Measurements from ENCODE around the gene ARMH3.

ARMH3 gene

GRCh38 chr10:101807158-101807557 lies 248.8 kb downstream of the ARMH3 start:
- no peak for DNase-seq
- H3K9me3 ChIP-seq (ENCODE audit: control insufficient read depth, low read length), result no peaks in the 10 kb centered on the region
- peaks cover 2% of the 10 kb centered on the region for H3K4me1 ChIP-seq (ENCODE audit: control insufficient read depth, insufficient read depth, low read length, poor library complexity, severe bottlenecking)
- no peak overlapping the region for H3K4me3 ChIP-seq (ENCODE audit: insufficient read depth, low read depth, low read length, poor library complexity, severe bottlenecking)
- H3K36me3 ChIP-seq (ENCODE audit: control insufficient read depth, insufficient read depth, low read length), result peaks cover 90% of the 10 kb centered on the region
- no peaks in the 10 kb centered on the region for H3K27me3 ChIP-seq (replicated peaks; ENCODE audit: control insufficient read depth, insufficient read depth, low read length, poor library complexity, severe bottlenecking)
- no peak overlapping the region for H3K27ac ChIP-seq (ENCODE audit: insufficient read depth, low read length, poor library complexity, severe bottlenecking)

GRCh38 chr10:101803511-101803910 lies 252.5 kb downstream of the ARMH3 start:
- no peak for DNase-seq
- Histone ChIP-seq H3K36me3 (ENCODE audit: control insufficient read depth, insufficient read depth, low read length) (peaks cover 91% of the 10 kb centered on the region), H3K27me3 (replicated peaks; ENCODE audit: control insufficient read depth, insufficient read depth, low read length, poor library complexity, severe bottlenecking) (no peaks in the 10 kb centered on the region), H3K9me3 (ENCODE audit: control insufficient read depth, low read length) (no peaks in the 10 kb centered on the region), H3K27ac (ENCODE audit: insufficient read depth, low read length, poor library complexity, severe bottlenecking) (no peak overlapping the region), H3K4me1 (ENCODE audit: control insufficient read depth, insufficient read depth, low read length, poor library complexity, severe bottlenecking) (no peaks in the 10 kb centered on the region), H3K4me3 (ENCODE audit: insufficient read depth, low read depth, low read length, poor library complexity, severe bottlenecking) (no peak overlapping the region)

DNA sequence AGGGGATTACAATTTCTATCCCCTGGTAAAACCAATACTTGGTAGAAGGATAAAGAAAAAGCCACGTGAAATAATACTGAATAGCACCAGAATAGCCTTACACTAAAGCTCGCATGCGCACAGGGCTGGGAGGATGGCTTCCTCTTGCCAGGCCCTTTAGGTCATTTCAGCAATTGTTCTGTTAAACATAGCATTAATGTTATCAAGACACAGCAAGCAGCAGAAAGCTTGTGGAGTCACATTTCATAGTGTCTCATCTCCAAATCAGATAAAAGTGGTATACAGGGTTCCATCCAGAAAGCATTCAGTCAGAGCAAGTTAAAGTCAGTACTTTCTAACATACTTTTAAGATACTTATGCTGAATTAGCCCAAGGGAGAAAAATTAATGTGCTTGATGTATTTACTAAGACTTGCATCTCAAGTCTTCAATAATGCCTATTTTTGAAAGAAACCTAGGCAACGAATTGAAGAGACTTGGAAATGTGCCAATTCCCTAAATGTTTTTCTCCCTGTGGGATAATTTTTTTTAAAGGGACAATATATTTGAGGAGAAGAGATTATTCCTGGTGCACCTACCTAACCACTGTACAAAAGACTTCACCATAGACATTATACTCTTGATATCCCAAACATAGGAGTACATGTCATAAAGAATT lies 258.4 kb downstream of the ARMH3 start:
- no peaks in the 10 kb centered on the region for H3K4me1 ChIP-seq (ENCODE audit: control insufficient read depth, insufficient read depth, low read length, poor library complexity, severe bottlenecking)
- DNase-seq, result no peak
- H3K9me3 ChIP-seq (ENCODE audit: control insufficient read depth, low read length), result no peaks in the 10 kb centered on the region
- H3K36me3 ChIP-seq (ENCODE audit: control insufficient read depth, insufficient read depth, low read length), result peaks cover 96% of the 10 kb centered on the region
- no peaks in the 10 kb centered on the region for H3K27me3 ChIP-seq (replicated peaks; ENCODE audit: control insufficient read depth, insufficient read depth, low read length, poor library complexity, severe bottlenecking)
- H3K4me3 ChIP-seq (ENCODE audit: insufficient read depth, low read depth, low read length, poor library complexity, severe bottlenecking), result no peak overlapping the region
- no peak overlapping the region for H3K27ac ChIP-seq (ENCODE audit: insufficient read depth, low read length, poor library complexity, severe bottlenecking)
